Esophagus muscularis mucosa (tissue), 4 donors: ENCODE results near the gene SNAPC4. TPM values are rescaled to one million over a fixed set of nuclear protein-coding genes. Genes with fewer than 3 reads are reported as not detected.

Source experiments
- DNase-seq: peaks from one replicate; pipeline ENCODE4 v3.0.0-alpha.2; 2017; ENCODE audit errors: extremely low spot score
- H3K27ac ChIP-seq, 4 donors: fragments of 200-600 bp; sonication (generic); replicated peaks in 1 of 4; 1 replicate in 3 of 4; 2 replicates in 1 of 4; pipeline ENCODE4 v1.5.1; 2016 to 2019; ENCODE audit warnings: mild to moderate bottlenecking in 1 of 4
- H3K27me3 ChIP-seq, 4 donors: fragments of 200-600 bp; sonication (generic); one replicate each; pipeline versions ENCODE4 v1.5.1 to v1.6.0; 2016 to 2019
- H3K36me3 ChIP-seq, 4 donors: fragments of 200-600 bp; sonication (generic); one replicate each; pipeline ENCODE4 v1.5.1; 2016 to 2019
- H3K4me1 ChIP-seq, 4 donors: fragments of 200-600 bp; sonication (generic); one replicate each; pipeline ENCODE4 v1.5.1; 2016 to 2019
- H3K4me3 ChIP-seq, 4 donors: fragments of 200-600 bp; sonication (generic); 1 replicate in 2 of 4; 2 replicates in 2 of 4; pipeline ENCODE4 v1.5.1; 2016 to 2019; ENCODE audit warnings: mild to moderate bottlenecking in 4 of 4, moderate library complexity in 1 of 4
- H3K9me3 ChIP-seq, 4 donors: fragments of 200-600 bp; sonication (generic); 1 replicate in 3 of 4; 2 replicates in 1 of 4; pipeline ENCODE4 v1.5.1; 2016 to 2019
- EP300 ChIP-seq: sonication (generic); formaldehyde crosslinking; IDR thresholded peaks from one replicate; pipeline ENCODE4 v1.6.1; 2017; ENCODE audit warnings: antibody characterized with exemption
- POLR2A ChIP-seq: fragments of 450-650 bp; IDR thresholded peaks from one replicate; pipeline ENCODE4 v1.6.1; 2017; ENCODE audit warnings: antibody characterized with exemption, moderate library complexity, mild to moderate bottlenecking, low read depth
- POLR2AphosphoS5 ChIP-seq, 2 donors: sonication (generic); formaldehyde crosslinking; IDR thresholded peaks; one replicate each; pipeline ENCODE4 v1.6.1; 2017; ENCODE audit warnings: antibody characterized with exemption in 2 of 2
- WGBS: methylation state at CpG from one replicate; pipeline ENCODE4 v1.1.5; 2018; 5-methylcytosine and 5-hydroxymethylcytosine counted together
- intact Hi-C: fragments of 100-400 bp; cut with DNase I; formaldehyde crosslinking; loops from one replicate; pipeline ENCODE4 v1.15.1; 2023
- total RNA-seq, 4 donors: library from RNA; depleted of rRNA; stranded (reverse); fragments of >200 nt; gene quantifications; one replicate each; pipeline versions ENCODE4 v1.1.0 to v1.2.1, GENCODE V29; 2016
- TF ChIP-seq, protein P1 (sequence below), 3 experiments: fragments of 200-600 bp in 2 of 3; fragments of 450-650 bp in 1 of 3; sonication (generic) in 2 of 3; IDR thresholded peaks; one replicate each; pipeline ENCODE4 v1.5.1; 2017 to 2019; ENCODE audit warnings: antibody characterized with exemption in 3 of 3, mild to moderate bottlenecking in 2 of 3, moderate library complexity in 1 of 3

The SNAPC4 gene
- total RNA-seq, 4 donors from 2014 or later, result 3.3 to 8.4 (median 4.9) TPM

DNA sequence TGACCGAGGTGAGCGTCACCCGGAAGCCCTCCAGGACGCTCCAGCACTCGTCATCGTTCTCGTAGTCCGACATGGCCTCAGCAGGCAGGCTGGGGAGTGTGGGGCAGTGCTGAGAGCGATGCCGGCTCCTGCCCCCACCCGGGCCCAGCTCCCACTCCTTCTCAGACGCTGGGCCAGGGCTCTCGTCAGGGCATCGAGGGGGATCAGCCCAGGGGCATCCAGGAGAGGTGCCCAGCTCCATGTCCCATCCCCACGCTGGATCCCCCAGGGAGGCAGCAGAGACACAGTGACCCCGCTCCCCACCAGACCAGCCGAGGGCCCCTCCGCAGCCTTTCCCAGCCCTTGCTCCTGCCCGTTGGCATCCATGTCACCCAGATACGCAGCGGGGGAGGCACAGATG lies 28.0 kb downstream of the SNAPC4 start:
- no peak overlapping the region for H3K27ac ChIP-seq
- no peaks in the 10 kb centered on the region for H3K9me3 ChIP-seq
- H3K4me1 ChIP-seq, result peaks cover 0 to 10% (median 6%) of the 10 kb centered on the region in 4 donors
- intact Hi-C loops, result no loop called here
- no peak overlapping the region for H3K4me3 ChIP-seq
- DNase-seq, result no peak
- H3K27me3 ChIP-seq, result peaks cover 0 to 1% (median 0%) of the 10 kb centered on the region in 4 donors
- TF ChIP-seq POLR2A, result no peak
- no peak for TF ChIP-seq EP300
- no peak for TF ChIP-seq POLR2AphosphoS5 (IDR thresholded peaks at IDR 0.05)
- TF ChIP-seq, protein P1, sequence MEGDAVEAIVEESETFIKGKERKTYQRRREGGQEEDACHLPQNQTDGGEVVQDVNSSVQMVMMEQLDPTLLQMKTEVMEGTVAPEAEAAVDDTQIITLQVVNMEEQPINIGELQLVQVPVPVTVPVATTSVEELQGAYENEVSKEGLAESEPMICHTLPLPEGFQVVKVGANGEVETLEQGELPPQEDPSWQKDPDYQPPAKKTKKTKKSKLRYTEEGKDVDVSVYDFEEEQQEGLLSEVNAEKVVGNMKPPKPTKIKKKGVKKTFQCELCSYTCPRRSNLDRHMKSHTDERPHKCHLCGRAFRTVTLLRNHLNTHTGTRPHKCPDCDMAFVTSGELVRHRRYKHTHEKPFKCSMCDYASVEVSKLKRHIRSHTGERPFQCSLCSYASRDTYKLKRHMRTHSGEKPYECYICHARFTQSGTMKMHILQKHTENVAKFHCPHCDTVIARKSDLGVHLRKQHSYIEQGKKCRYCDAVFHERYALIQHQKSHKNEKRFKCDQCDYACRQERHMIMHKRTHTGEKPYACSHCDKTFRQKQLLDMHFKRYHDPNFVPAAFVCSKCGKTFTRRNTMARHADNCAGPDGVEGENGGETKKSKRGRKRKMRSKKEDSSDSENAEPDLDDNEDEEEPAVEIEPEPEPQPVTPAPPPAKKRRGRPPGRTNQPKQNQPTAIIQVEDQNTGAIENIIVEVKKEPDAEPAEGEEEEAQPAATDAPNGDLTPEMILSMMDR (IDR thresholded peaks at IDR 0.05), result no peak
- 87% methylated on average over 6 of the region's 21 CpGs for WGBS
- H3K36me3 ChIP-seq, result peaks cover 0 to 11% (median 0%) of the 10 kb centered on the region in 4 donors

DNA sequence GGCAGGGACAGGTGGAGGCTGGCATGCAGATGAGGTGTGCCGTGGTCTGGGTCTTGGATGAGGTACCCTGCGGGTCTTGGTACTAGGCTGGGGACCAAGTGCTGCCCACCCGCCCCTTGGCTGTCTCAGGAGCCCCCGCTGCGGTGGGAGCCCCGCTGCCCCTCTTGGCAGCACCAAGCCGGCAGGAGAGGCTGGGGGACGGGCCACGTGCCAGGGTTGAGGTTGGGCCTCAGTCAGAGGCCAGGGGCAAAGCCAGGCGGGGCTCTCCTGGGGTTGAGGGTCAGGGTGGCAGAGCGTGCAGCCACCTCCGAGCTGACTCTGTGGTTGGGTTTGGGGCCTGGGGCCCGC lies 28.5 kb downstream of the SNAPC4 start:
- no peak for DNase-seq
- 71% methylated on average over 3 of the region's 13 CpGs for WGBS

DNA sequence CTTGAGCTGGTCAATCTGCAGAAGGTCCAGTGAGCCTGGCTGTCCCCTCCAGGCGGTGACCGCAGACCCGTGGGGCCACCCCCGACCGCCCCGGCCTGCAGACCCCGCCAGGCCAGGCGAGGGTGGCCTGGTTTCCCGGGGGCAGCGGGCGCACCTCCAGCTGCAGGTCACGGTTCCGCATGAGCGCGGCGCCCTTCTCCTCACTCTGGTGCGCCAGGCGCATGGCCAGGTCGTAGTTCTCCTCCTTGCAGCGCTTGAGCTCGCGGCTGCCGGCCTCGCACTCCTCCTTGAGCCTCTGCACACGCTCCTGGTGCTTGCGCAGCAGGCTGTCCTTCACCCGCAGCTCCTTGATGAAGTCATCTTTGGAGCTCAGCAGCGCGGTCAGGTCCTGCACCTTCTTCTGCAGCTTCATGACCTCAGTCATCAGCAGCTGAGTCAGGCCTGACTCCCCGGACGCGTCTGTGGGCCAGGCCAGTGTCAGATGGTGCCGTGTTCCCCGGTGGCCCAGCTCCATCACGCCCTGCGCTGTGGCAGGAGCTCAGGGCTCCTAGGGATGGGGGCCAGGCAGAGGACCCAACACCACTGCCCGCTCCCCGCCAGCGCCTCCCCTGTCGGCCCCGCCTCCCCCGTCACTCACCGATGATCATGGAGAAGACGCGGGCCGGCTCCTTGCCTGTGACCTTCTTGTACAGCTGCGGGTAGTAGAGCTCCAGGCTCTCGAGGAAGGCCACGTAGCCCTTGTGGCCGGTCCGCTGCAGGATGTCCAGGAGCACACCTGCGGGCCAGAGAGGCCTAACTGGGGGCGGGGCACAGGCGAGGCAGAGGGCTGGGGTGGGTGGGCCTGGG lies 29.1 kb downstream of the SNAPC4 start:
- Histone ChIP-seq H3K4me3 (no peak overlapping the region), H3K27ac (no peak overlapping the region), H3K36me3 (peaks cover 0 to 9% (median 0%) of the 10 kb centered on the region in 4 donors), H3K27me3 (peaks cover 0 to 8% (median 0%) of the 10 kb centered on the region in 4 donors), H3K9me3 (no peaks in the 10 kb centered on the region), H3K4me1 (peaks cover 0 to 10% (median 6%) of the 10 kb centered on the region in 4 donors)
- TF ChIP-seq EP300, result no peak
- TF ChIP-seq POLR2AphosphoS5 (IDR thresholded peaks at IDR 0.05), result no peak
- TF ChIP-seq, protein P1 (IDR thresholded peaks at IDR 0.05), result no peak
- TF ChIP-seq POLR2A, result no peak
- WGBS, result 94% methylated on average over 36 of the region's 54 CpGs
- intact Hi-C loops, result no loop called here
- no peak for DNase-seq

More for the DNA sequence above, 28.5 kb downstream of the SNAPC4 start:
- intact Hi-C loops, result no loop called here
- H3K27me3 ChIP-seq, result peaks cover 0 to 6% (median 0%) of the 10 kb centered on the region in 4 donors
- H3K4me3 ChIP-seq, result no peak overlapping the region
- no peak for TF ChIP-seq POLR2A
- TF ChIP-seq, protein P1 (IDR thresholded peaks at IDR 0.05), result no peak
- no peak for TF ChIP-seq POLR2AphosphoS5 (IDR thresholded peaks at IDR 0.05)
- TF ChIP-seq EP300, result no peak
- H3K36me3 ChIP-seq, result peaks cover 0 to 11% (median 0%) of the 10 kb centered on the region in 4 donors
- no peaks in the 10 kb centered on the region for H3K9me3 ChIP-seq
- H3K4me1 ChIP-seq, result peaks cover 0 to 10% (median 6%) of the 10 kb centered on the region in 4 donors
- no peak overlapping the region for H3K27ac ChIP-seq

DNA sequence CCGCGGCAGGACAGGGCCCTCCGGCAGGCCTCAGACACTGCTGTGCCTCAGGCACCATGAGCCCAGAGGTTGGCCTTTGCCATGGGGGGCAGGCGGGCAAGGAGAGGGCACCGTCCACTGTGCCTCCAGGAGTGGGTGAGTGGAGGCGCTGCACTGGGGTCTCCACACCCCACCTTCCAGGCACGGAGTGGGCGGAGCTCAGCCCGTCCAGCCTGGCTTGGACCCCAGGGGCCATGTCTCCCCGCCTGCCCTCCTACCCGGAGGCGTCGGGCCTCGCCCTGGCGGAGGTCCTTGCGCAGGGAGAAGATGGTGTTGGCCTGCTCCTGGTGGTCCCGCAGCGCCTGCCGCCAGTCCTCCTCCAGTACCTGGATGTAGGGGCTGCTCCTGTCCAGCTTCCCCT lies 29.9 kb downstream of the SNAPC4 start:
- WGBS, result 80% methylated on average over 1 of the region's 19 CpGs
- Histone ChIP-seq H3K9me3 (no peaks in the 10 kb centered on the region), H3K4me3 (no peak overlapping the region), H3K4me1 (peaks cover 0 to 10% (median 6%) of the 10 kb centered on the region in 4 donors), H3K27me3 (peaks cover 0 to 16% (median 0%) of the 10 kb centered on the region in 4 donors), H3K36me3 (peaks cover 0 to under 1% (median 0%) of the 10 kb centered on the region in 4 donors), H3K27ac (no peak overlapping the region)
- intact Hi-C loops, result no loop called here
- TF ChIP-seq POLR2A (no peak), POLR2AphosphoS5 (IDR thresholded peaks at IDR 0.05) (no peak), EP300 (no peak)
- TF ChIP-seq, protein P1 (IDR thresholded peaks at IDR 0.05), result no peak
- DNase-seq, result no peak
